HG02610 (cell line): ENCODE data around the gene PGR.

ENCODE experiments used
- ATAC-seq: cut with Tn5 transposase; IDR thresholded peaks from one replicate; pipeline ENCODE4 v1.9.1; 2021; ENCODE audit warnings: mild to moderate bottlenecking, moderate library complexity; ENCODE audit not compliant: unreplicated experiment

Gene PGR

GRCh38 chr11:101083335-101083734 lies 46.3 kb downstream of the PGR start:
- no peak for ATAC-seq

- no peak for ATAC-seq
Measured at GRCh38 chr11:101082813-101083212, 46.8 kb downstream of the PGR start.

GRCh38 chr11:101063706-101064105 lies 65.9 kb downstream of the PGR start:
- ATAC-seq, result no peak

- no peak for ATAC-seq
Measured at GRCh38 chr11:101061606-101062005, 68.0 kb downstream of the PGR start.

GRCh38 chr11:101059331-101059730 lies 70.3 kb downstream of the PGR start:
- no peak for ATAC-seq

GRCh38 chr11:101053492-101053891 lies 76.1 kb downstream of the PGR start:
- ATAC-seq, result no peak

GRCh38 chr11:101051677-101052076 lies 77.9 kb downstream of the PGR start:
- ATAC-seq, result no peak

- ATAC-seq, result no peak
Measured at GRCh38 chr11:101049813-101050212, 79.8 kb downstream of the PGR start.

- ATAC-seq, result no peak
Measured at GRCh38 chr11:101049123-101049522, 80.5 kb downstream of the PGR start.

GRCh38 chr11:101048479-101048878 lies 81.1 kb downstream of the PGR start:
- ATAC-seq, result no peak

- ATAC-seq, result no peak
Measured at GRCh38 chr11:101046947-101047346, 82.7 kb downstream of the PGR start.

GRCh38 chr11:101045415-101045814 lies 84.2 kb downstream of the PGR start:
- no peak for ATAC-seq

GRCh38 chr11:101043940-101044339 lies 85.7 kb downstream of the PGR start:
- no peak for ATAC-seq

GRCh38 chr11:101035872-101036271 lies 93.7 kb downstream of the PGR start:
- ATAC-seq, result no peak

GRCh38 chr11:101034076-101034475 lies 95.5 kb downstream of the PGR start:
- no peak for ATAC-seq

GRCh38 chr11:101032991-101033390 lies 96.6 kb downstream of the PGR start:
- no peak for ATAC-seq

GRCh38 chr11:101031713-101032112 lies 97.9 kb downstream of the PGR start:
- no peak for ATAC-seq

GRCh38 chr11:101030692-101031091 lies 98.9 kb downstream of the PGR start:
- peak; percentile 41 for ATAC-seq

- ATAC-seq, result no peak
Measured at GRCh38 chr11:101030015-101030414, 99.6 kb downstream of the PGR start.

GRCh38 chr11:101028644-101029043 lies 101.0 kb downstream of the PGR start:
- ATAC-seq, result no peak

- ATAC-seq, result no peak
Measured at GRCh38 chr11:101022256-101022655, 107.4 kb downstream of the PGR start.

GRCh38 chr11:101019870-101020269 lies 109.7 kb downstream of the PGR start:
- no peak for ATAC-seq

- no peak for ATAC-seq
Measured at GRCh38 chr11:101014600-101015285, 114.9 kb downstream of the PGR start.
